ENCODE measurements around the gene SYT17.

Gene SYT17

GRCh38 chr16:19291475-19291874, 123.4 kb downstream of the SYT17 start:
- Histone ChIP-seq H3K4me1 (peaks cover 5 to 73% (median 32%) of the 10 kb centered on the region in 10 experiments; a peak in 16 of 20 replicates), H3K27ac (peak overlapping the region in 2 of 11 experiments; percentile 21 to 24; a peak in 3 of 22 replicates), H3K4me3 (no peak overlapping the region), H3K27me3 (no peaks in the 10 kb centered on the region), H3K9me3 (replicated peaks in 1 of 11) (no peaks in the 10 kb centered on the region), H4K20me1 (no peaks in the 10 kb centered on the region), H3K4me2 (peak overlapping the region in 3 of 11 experiments; percentile 75 to 82 (median 78); a peak in 6 of 22 replicates), H3K36me3 (no peaks in the 10 kb centered on the region), H3K9ac (no peak overlapping the region)
- no peak for TF ChIP-seq Cebpa-rat (IDR thresholded peaks at IDR 0.05)

DNA sequence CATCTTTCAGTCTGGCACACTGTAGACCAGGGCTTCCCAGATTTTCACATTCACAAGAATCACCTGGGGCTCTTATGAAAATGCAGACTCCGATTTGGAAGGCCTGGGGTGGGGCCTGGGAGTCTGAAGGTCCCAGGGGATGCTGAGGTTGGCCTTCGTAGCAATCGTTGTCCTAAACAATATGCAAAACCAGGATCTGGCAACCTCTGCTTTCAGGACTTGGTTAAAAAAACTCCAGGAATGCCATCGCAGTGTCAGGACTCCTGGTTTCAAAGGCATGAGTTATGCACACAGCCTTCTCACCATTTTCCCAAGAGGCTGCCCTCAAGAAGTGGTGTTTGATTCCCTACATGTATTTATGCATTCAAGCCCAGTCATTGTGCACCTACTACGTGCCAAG, 124.1 kb downstream of the SYT17 start:
- Histone ChIP-seq H3K9ac (no peak overlapping the region), H3K4me3 (no peak overlapping the region), H3K27me3 (no peaks in the 10 kb centered on the region), H3K27ac (peak overlapping the region in 3 of 11 experiments; percentile 79 to 92 (median 89); a peak in 3 of 22 replicates), H3K4me2 (peak overlapping the region in 3 of 11 experiments; percentile 75 to 82 (median 78); a peak in 6 of 22 replicates), H4K20me1 (no peaks in the 10 kb centered on the region), H3K9me3 (replicated peaks in 1 of 11) (no peaks in the 10 kb centered on the region), H3K36me3 (no peaks in the 10 kb centered on the region), H3K4me1 (peaks cover 5 to 80% (median 32%) of the 10 kb centered on the region in 10 experiments; a peak in 16 of 20 replicates)
- TF ChIP-seq Cebpa-rat (IDR thresholded peaks at IDR 0.05): no peak

DNA sequence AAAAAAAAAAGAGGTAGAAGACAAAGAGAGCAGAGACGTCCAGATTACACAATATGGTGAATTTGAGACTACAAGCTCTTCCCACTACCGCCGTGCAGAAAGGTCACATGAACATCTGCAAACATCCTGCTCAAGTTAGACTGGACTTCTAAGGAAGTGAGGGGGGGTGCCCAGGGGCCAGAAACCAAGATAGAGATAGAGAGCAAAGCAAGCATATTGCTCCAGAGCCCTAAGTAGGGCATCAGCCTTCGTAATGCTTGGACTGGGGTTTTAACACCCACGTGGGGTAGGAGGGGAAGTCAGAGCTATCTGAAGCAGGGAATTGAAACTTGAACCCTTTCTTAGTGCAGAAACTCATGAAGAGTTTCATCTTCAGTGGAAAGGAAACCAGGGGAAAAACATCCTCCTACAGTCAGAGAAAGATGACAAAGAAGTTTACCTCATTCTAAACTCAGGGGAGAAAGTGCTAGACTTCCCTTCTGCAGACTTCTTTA, 126.2 kb downstream of the SYT17 start:
- H3K4me2 ChIP-seq: peak overlapping the region in 10 of 11 experiments; percentile 22 to 82 (median 52); a peak in 17 of 22 replicates

GRCh38 chr16:19295393-19295792, 127.4 kb downstream of the SYT17 start:
- Histone ChIP-seq H3K4me3 (no peak overlapping the region), H3K4me2 (peak overlapping the region in 7 of 11 experiments; percentile 22 to 82 (median 66); a peak in 11 of 22 replicates), H3K27ac (peak overlapping the region in 8 of 11 experiments; percentile 43 to 92 (median 70); a peak in 11 of 22 replicates), H3K4me1 (peaks cover 5 to 70% (median 23%) of the 10 kb centered on the region in 10 experiments; a peak in 15 of 20 replicates), H3K9ac (peak overlapping the region in 3 of 11 experiments; percentile 71 to 73 (median 72); a peak in 6 of 22 replicates), H4K20me1 (no peaks in the 10 kb centered on the region), H3K27me3 (no peaks in the 10 kb centered on the region), H3K36me3 (no peaks in the 10 kb centered on the region), H3K9me3 (replicated peaks in 1 of 11) (no peaks in the 10 kb centered on the region)
- TF ChIP-seq Cebpa-rat (IDR thresholded peaks at IDR 0.05): no peak

More for the DNA sequence above, 126.2 kb downstream of the SYT17 start:
- no peaks in the 10 kb centered on the region for H4K20me1 ChIP-seq
- H3K4me1 ChIP-seq: peaks cover 5 to 82% (median 32%) of the 10 kb centered on the region in 10 experiments; a peak in 16 of 20 replicates
- peak overlapping the region in 10 of 11 experiments; percentile 31 to 92 (median 64); a peak in 18 of 22 replicates for H3K27ac ChIP-seq
- H3K36me3 ChIP-seq: no peaks in the 10 kb centered on the region
- H3K9ac ChIP-seq: peak overlapping the region in 5 of 11 experiments; percentile 31 to 73 (median 71); a peak in 9 of 22 replicates
- H3K4me3 ChIP-seq: no peak overlapping the region; a peak in 1 of 20 replicates
- TF ChIP-seq Cebpa-rat (IDR thresholded peaks at IDR 0.05): peak in 10 of 11 experiments; percentile 14 to 87 (median 54); a peak in 12 of 22 replicates
- H3K9me3 ChIP-seq (replicated peaks in 1 of 11): no peaks in the 10 kb centered on the region
- no peaks in the 10 kb centered on the region for H3K27me3 ChIP-seq

- Histone ChIP-seq H3K27me3 (no peaks in the 10 kb centered on the region), H3K4me1 (peaks cover 5 to 70% (median 22%) of the 10 kb centered on the region in 10 experiments; a peak in 15 of 20 replicates), H3K9me3 (replicated peaks in 1 of 11) (no peaks in the 10 kb centered on the region), H3K36me3 (no peaks in the 10 kb centered on the region), H4K20me1 (no peaks in the 10 kb centered on the region), H3K4me3 (no peak overlapping the region), H3K4me2 (peak overlapping the region in 2 of 11 experiments; percentile 73 to 82; a peak in 3 of 22 replicates), H3K27ac (no peak overlapping the region), H3K9ac (no peak overlapping the region)
- TF ChIP-seq Cebpa-rat (IDR thresholded peaks at IDR 0.05): no peak
These were observed 129.4 kb downstream of the SYT17 start for GRCh38 chr16:19297454-19297853.

- TF ChIP-seq Cebpa-rat (IDR thresholded peaks at IDR 0.05): no peak
- no peak overlapping the region for H3K4me2 ChIP-seq
These were observed 131.5 kb downstream of the SYT17 start for GRCh38 chr16:19299565-19299964.

DNA sequence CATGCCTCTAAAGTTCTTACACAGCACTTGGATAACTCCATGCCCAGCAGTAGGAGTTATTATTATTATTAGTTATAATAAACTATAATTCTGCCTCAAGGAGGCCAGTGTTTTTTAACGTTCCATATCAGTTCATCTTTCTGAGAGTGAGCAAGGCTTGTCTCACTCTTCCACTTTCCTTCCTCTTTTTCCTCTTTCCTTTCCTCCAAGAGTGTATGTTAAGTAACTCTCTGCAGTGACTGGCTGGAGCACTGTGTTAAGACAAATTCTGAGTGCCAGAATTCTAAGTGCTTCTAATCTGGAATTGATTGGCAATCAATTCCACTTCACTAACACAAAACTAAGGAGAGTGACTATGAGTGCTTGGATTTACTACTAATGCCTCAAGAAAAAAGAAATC, 133.9 kb downstream of the SYT17 start:
- H3K27me3 ChIP-seq: no peaks in the 10 kb centered on the region
- H3K9me3 ChIP-seq (replicated peaks in 1 of 11): no peaks in the 10 kb centered on the region
- no peak overlapping the region for H3K4me3 ChIP-seq
- H3K4me2 ChIP-seq: peak overlapping the region in 3 of 11 experiments; percentile 6 to 58 (median 54); a peak in 5 of 22 replicates
- no peak overlapping the region for H3K27ac ChIP-seq
- TF ChIP-seq Cebpa-rat (IDR thresholded peaks at IDR 0.05): no peak
- no peak overlapping the region for H3K9ac ChIP-seq
- no peaks in the 10 kb centered on the region for H4K20me1 ChIP-seq
- H3K4me1 ChIP-seq: peaks cover 0 to 66% (median 0%) of the 10 kb centered on the region in 10 experiments; a peak in 7 of 20 replicates
- no peaks in the 10 kb centered on the region for H3K36me3 ChIP-seq

More at GRCh38 chr16:19299565-19299964, 131.5 kb downstream of the SYT17 start:
- no peak overlapping the region for H3K27ac ChIP-seq
- no peaks in the 10 kb centered on the region for H3K36me3 ChIP-seq
- H3K9ac ChIP-seq: no peak overlapping the region
- H3K9me3 ChIP-seq (replicated peaks in 1 of 11): no peaks in the 10 kb centered on the region
- peaks cover 0 to 66% (median 9%) of the 10 kb centered on the region in 10 experiments; a peak in 15 of 20 replicates for H3K4me1 ChIP-seq
- no peak overlapping the region for H3K4me3 ChIP-seq
- H3K27me3 ChIP-seq: no peaks in the 10 kb centered on the region
- H4K20me1 ChIP-seq: no peaks in the 10 kb centered on the region

DNA sequence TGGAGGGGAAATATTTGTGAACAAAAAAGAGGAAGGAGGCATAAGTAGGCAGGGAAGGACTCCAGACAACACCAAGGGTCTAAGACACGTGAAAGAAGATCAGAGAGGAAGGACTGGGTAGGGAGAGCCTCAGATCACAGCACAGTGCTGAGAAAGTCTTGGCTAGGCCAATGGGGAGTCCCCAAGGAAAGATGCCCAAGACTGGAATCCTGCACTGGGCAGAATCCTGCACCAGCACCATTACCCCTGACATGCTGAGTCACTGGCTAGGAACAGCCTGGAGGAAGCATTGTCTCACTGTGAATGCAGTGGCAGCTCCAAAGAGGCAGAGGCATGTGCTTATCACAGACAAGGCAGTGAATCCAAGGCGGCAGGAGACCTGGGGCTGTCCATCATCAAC, 136.7 kb downstream of the SYT17 start:
- H3K9ac ChIP-seq: 0 out of 22 replicates have a peak overlapping the region, but pooled peaks of 1 of the 11 experiments have one; percentile 8
- H3K27me3 ChIP-seq: no peaks in the 10 kb centered on the region
- no peaks in the 10 kb centered on the region for H4K20me1 ChIP-seq
- no peaks in the 10 kb centered on the region for H3K36me3 ChIP-seq
- H3K4me2 ChIP-seq: peak overlapping the region in 4 of 11 experiments; percentile 11 to 73 (median 54); a peak in 5 of 22 replicates
- H3K9me3 ChIP-seq (replicated peaks in 1 of 11): no peaks in the 10 kb centered on the region
- H3K27ac ChIP-seq: peak overlapping the region in 2 of 11 experiments; percentile 2 to 44; a peak in 3 of 22 replicates
- H3K4me1 ChIP-seq: peaks cover 0 to 64% (median 0%) of the 10 kb centered on the region in 10 experiments; a peak in 7 of 20 replicates
- H3K4me3 ChIP-seq: peak overlapping the region in 2 of 10 experiments; percentile 30 to 43; a peak in 4 of 20 replicates
- no peak for TF ChIP-seq Cebpa-rat (IDR thresholded peaks at IDR 0.05)

- TF ChIP-seq Cebpa-rat (IDR thresholded peaks at IDR 0.05): no peak
- peak overlapping the region in 2 of 11 experiments; percentile 8 to 36; a peak in 2 of 22 replicates for H3K9ac ChIP-seq
- no peaks in the 10 kb centered on the region for H4K20me1 ChIP-seq
- H3K9me3 ChIP-seq (replicated peaks in 1 of 11): no peaks in the 10 kb centered on the region
- H3K36me3 ChIP-seq: peaks cover 0 to 3% (median 0%) of the 10 kb centered on the region in 11 experiments; a peak in 1 of 22 replicates
- peak overlapping the region in 2 of 11 experiments; percentile 2 to 44; a peak in 2 of 22 replicates for H3K27ac ChIP-seq
- no peaks in the 10 kb centered on the region for H3K27me3 ChIP-seq
- peaks cover 0 to 64% (median 0%) of the 10 kb centered on the region in 10 experiments; a peak in 7 of 20 replicates for H3K4me1 ChIP-seq
- peak overlapping the region in 3 of 11 experiments; percentile 37 to 73 (median 70); a peak in 6 of 22 replicates for H3K4me2 ChIP-seq
- peak overlapping the region in 2 of 10 experiments; percentile 30 to 43; a peak in 4 of 20 replicates for H3K4me3 ChIP-seq
These were observed 137.4 kb downstream of the SYT17 start for GRCh38 chr16:19305443-19305842.
